ENCODE results near the gene IQGAP1. TPM values are rescaled to one million over a fixed set of nuclear protein-coding genes. Genes with fewer than 3 reads are reported as not detected.

Gene IQGAP1
- polyA plus RNA-seq, 2 of the 4 experiments (the other 2 are of a cell fraction) = 100 to 168 TPM

GRCh38 chr15:90420451-90420850, 32.4 kb downstream of the IQGAP1 start:
- Histone ChIP-seq H3K9me3 (no peaks in the 10 kb centered on the region), H3K27ac (peak overlapping the region; percentile 70 to 76; a peak in 5 of 6 replicates), H3K4me3 (no peak overlapping the region; the same call in 2 of the 3 replicates), H3K4me2 (peak overlapping the region; percentile 71), H3K4me1 (peaks cover 53% of the 10 kb centered on the region)
- no peak for DNase-seq (ENCODE audit: low read depth in 1 of 2, low spot score in 1 of 2)
- 95% methylated on average over 1 of the region's 1 CpG for WGBS (ENCODE audit: missing lambda C conversion rate)
- POLR2A ChIA-PET = interaction anchor here (1.5 kb wide), 1 partner anchor 32 kb away, joined by 10 read pairs; the partner anchor contains the start of gene IQGAP1
- CTCF ChIA-PET = interaction anchor here (0.9 to 3.3 kb wide), 5 partner anchors 13 to 101 kb away, joined by 3 to 15 read pairs (median 3); no protein-coding TSS in a partner anchor
- no peak for TF ChIP-seq ZNF302 (CRISPR knock-in tag; IDR thresholded peaks at IDR 0.05)
- TF ChIP-seq HOXB5 (CRISPR knock-in tag; IDR thresholded peaks at IDR 0.05) = no peak
- TF ChIP-seq EP300 (IDR thresholded peaks at IDR 0.05) = no peak
- TF ChIP-seq JUNB (IDR thresholded peaks at IDR 0.05) = no peak
- no peak for TF ChIP-seq CEBPB (IDR thresholded peaks at IDR 0.05)
- no peak for TF ChIP-seq HMGXB4 (CRISPR knock-in tag; IDR thresholded peaks at IDR 0.05; ENCODE audit: borderline replicate concordance)
- TF ChIP-seq EHMT2 (IDR thresholded peaks at IDR 0.05; ENCODE audit: low read depth) = no peak
- TF ChIP-seq NPAS2 (CRISPR knock-in tag; IDR thresholded peaks at IDR 0.05; ENCODE audit: borderline replicate concordance) = no peak
- TF ChIP-seq RCOR1 (IDR thresholded peaks at IDR 0.05; ENCODE audit: low read depth, low read length) = no peak
- no peak for TF ChIP-seq CHD2 (IDR thresholded peaks at IDR 0.05; ENCODE audit: low read length, partially characterized antibody)
- no peak for TF ChIP-seq CHD4 (IDR thresholded peaks at IDR 0.05; ENCODE audit: borderline replicate concordance)
- no peak for TF ChIP-seq MYC (IDR thresholded peaks at IDR 0.05; ENCODE audit: borderline replicate concordance, low read length)
- no peak for TF ChIP-seq MAZ (IDR thresholded peaks at IDR 0.05; ENCODE audit: borderline replicate concordance, low read depth, low read length)
- TF ChIP-seq E2F6 (IDR thresholded peaks at IDR 0.05; ENCODE audit: borderline replicate concordance, low read depth) = no peak
- no peak for TF ChIP-seq BHLHE40 (IDR thresholded peaks at IDR 0.05; ENCODE audit: low read depth, low read length)
- TF ChIP-seq SREBF2 (IDR thresholded peaks at IDR 0.05) = no peak
- TF ChIP-seq RFX5 (IDR thresholded peaks at IDR 0.05) = no peak
- TF ChIP-seq RAD21 (conservative IDR thresholded peaks at IDR 0.05 in 1 of 2, IDR thresholded peaks at IDR 0.05 in 1 of 2) = no peak
- peak; percentile 48 to 52; a peak in 4 of 6 replicates for ATAC-seq
- FAIRE-seq = no peak

GRCh38 chr15:90421527-90421926, 33.5 kb downstream of the IQGAP1 start:
- TF ChIP-seq CEBPB (IDR thresholded peaks at IDR 0.05) (peak; percentile 31 to 67; a peak in 2 of 4 replicates), CBX2 (IDR thresholded peaks at IDR 0.05; ENCODE audit: borderline replicate concordance, low read depth) (no peak)
- Histone ChIP-seq H3K4me2 (peak overlapping the region; percentile 71), H3K4me1 (peaks cover 56% of the 10 kb centered on the region), H3K4me3 (no peak overlapping the region), H3K9me3 (no peaks in the 10 kb centered on the region), H3K27ac (peak overlapping the region; percentile 70 to 76; a peak in 4 of 6 replicates)
- WGBS (ENCODE audit: missing lambda C conversion rate) = 93% methylated on average over 3 of the region's 3 CpGs
- DNase-seq (ENCODE audit: low read depth in 1 of 2, low spot score in 1 of 2) = no peak
- FAIRE-seq = no peak
- ChIA-PET CTCF (interaction anchor here (0.6 to 3.3 kb wide), 7 partner anchors 9 to 1561 kb away, joined by 3 to 23 read pairs (median 3); no protein-coding TSS in a partner anchor), POLR2A (interaction anchor here (1.2 kb wide), 1 partner anchor 34 kb away, joined by 5 read pairs; the partner anchor contains the start of gene IQGAP1)
- ATAC-seq = no peak

- Histone ChIP-seq H3K4me1 (peaks cover 56% of the 10 kb centered on the region), H3K4me2 (peak overlapping the region; percentile 71), H3K4me3 (no peak overlapping the region), H3K9me3 (no peaks in the 10 kb centered on the region), H3K27ac (peak overlapping the region; percentile 70 to 76; a peak in 4 of 6 replicates)
- ATAC-seq = no peak
- POLR2A ChIA-PET = interaction anchor here (1.2 kb wide), 1 partner anchor 34 kb away, joined by 5 read pairs; the partner anchor contains the start of gene IQGAP1
- DNase-seq (ENCODE audit: low read depth in 1 of 2, low spot score in 1 of 2) = no peak
- no peak for TF ChIP-seq CBX8 (IDR thresholded peaks at IDR 0.05)
- TF ChIP-seq PBX3 (IDR thresholded peaks at IDR 0.05) = no peak
- TF ChIP-seq FOSB (CRISPR knock-in tag; IDR thresholded peaks at IDR 0.05) = no peak
- TF ChIP-seq JUN (IDR thresholded peaks at IDR 0.05) = no peak
- TF ChIP-seq HMGXB4 (CRISPR knock-in tag; IDR thresholded peaks at IDR 0.05; ENCODE audit: borderline replicate concordance) = no peak
- TF ChIP-seq HOXA7 (CRISPR knock-in tag; IDR thresholded peaks at IDR 0.05) = no peak
- TF ChIP-seq CEBPB (IDR thresholded peaks at IDR 0.05) = no peak
- no peak for TF ChIP-seq GATA3 (IDR thresholded peaks at IDR 0.05; ENCODE audit: borderline replicate concordance)
- no peak for TF ChIP-seq MAX (IDR thresholded peaks at IDR 0.05)
- no peak for TF ChIP-seq SMC3 (IDR thresholded peaks at IDR 0.05)
- no peak for TF ChIP-seq RARB (CRISPR knock-in tag; IDR thresholded peaks at IDR 0.05)
- CTCF ChIA-PET = interaction anchor here (0.6 to 3.3 kb wide), 7 partner anchors 10 to 139 kb away, joined by 3 to 23 read pairs (median 3); no protein-coding TSS in a partner anchor
- FAIRE-seq = no peak
- WGBS (ENCODE audit: missing lambda C conversion rate) = 57% methylated on average over 2 of the region's 2 CpGs
Measured at GRCh38 chr15:90422043-90422442, 34.0 kb downstream of the IQGAP1 start.

Measured in A549 (cell line).